Right atrium auricular region (tissue), 2 donors: ENCODE data around the gene PODXL. TPM values are rescaled to one million over a fixed set of nuclear protein-coding genes. Genes with fewer than 3 reads are reported as not detected.
A peak's percentile ranks its signal among the peaks of the same experiment; 100 is the strongest.

Source experiments
- DNase-seq: peaks from one replicate; pipeline ENCODE4 v3.0.0-alpha.2; 2019; ENCODE audit warnings: low spot score
- H3K27ac ChIP-seq, 2 donors: fragments of 200-600 bp; sonication (generic); 1 replicate in 1 of 2; 2 replicates in 1 of 2; pipeline ENCODE4 v1.5.1; 2016 to 2019
- H3K27me3 ChIP-seq, 2 donors: fragments of 200-600 bp; sonication (generic); one replicate each; pipeline versions ENCODE4 v1.5.1 to v1.6.0; 2017 to 2019
- H3K36me3 ChIP-seq: fragments of 200-600 bp; sonication (generic); one replicate; pipeline ENCODE4 v1.5.1; 2016
- H3K4me1 ChIP-seq, 2 donors: fragments of 200-600 bp; sonication (generic); one replicate each; pipeline versions ENCODE4 v1.5.1 to v1.6.0; 2017 to 2019
- H3K4me3 ChIP-seq, 2 donors: fragments of 200-600 bp; sonication (generic); 1 replicate in 1 of 2; 2 replicates in 1 of 2; pipeline ENCODE4 v1.5.1; 2017 to 2019; ENCODE audit warnings: mild to moderate bottlenecking in 1 of 2, moderate library complexity in 1 of 2
- H3K9me3 ChIP-seq, 2 donors: fragments of 200-600 bp; sonication (generic); one replicate each; pipeline ENCODE4 v1.5.1; 2019
- CTCF ChIP-seq, 2 donors: fragments of 200-600 bp; sonication (generic); IDR thresholded peaks; one replicate each; pipeline ENCODE4 v1.5.1; 2019; ENCODE audit warnings: antibody characterized with exemption in 2 of 2
- total RNA-seq, 2 donors: library from RNA; depleted of rRNA; stranded (reverse); fragments of >200 nt; gene quantifications; one replicate each; pipeline ENCODE4 v1.1.0, GENCODE V29; 2016

PODXL gene
- total RNA-seq, 2 donors from 2014 or later: 47.6 to 144 TPM

GRCh38 chr7:131537571-131537978 is 18.9 kb downstream of the PODXL start:
- peaks cover 0 to 95% of the 10 kb centered on the region in 2 donors for H3K4me1 ChIP-seq
- no peak for DNase-seq
- no peaks in the 10 kb centered on the region for H3K36me3 ChIP-seq
- H3K4me3 ChIP-seq: no peak overlapping the region
- TF ChIP-seq CTCF (IDR thresholded peaks at IDR 0.05): no peak
- no peaks in the 10 kb centered on the region for H3K9me3 ChIP-seq
- no peaks in the 10 kb centered on the region for H3K27me3 ChIP-seq
- H3K27ac ChIP-seq: peak overlapping the region; percentile 83 to 86

- peaks cover 0 to 90% of the 10 kb centered on the region in 2 donors for H3K4me1 ChIP-seq
- TF ChIP-seq CTCF (IDR thresholded peaks at IDR 0.05): no peak
- DNase-seq: no peak
- H3K36me3 ChIP-seq: no peaks in the 10 kb centered on the region
- no peak overlapping the region for H3K4me3 ChIP-seq
- no peaks in the 10 kb centered on the region for H3K9me3 ChIP-seq
- peak overlapping the region; percentile 62 to 86 for H3K27ac ChIP-seq
- no peaks in the 10 kb centered on the region for H3K27me3 ChIP-seq
Measured at GRCh38 chr7:131536361-131536849, 20.0 kb downstream of the PODXL start.

GRCh38 chr7:131533566-131534561 is 22.6 kb downstream of the PODXL start:
- Histone ChIP-seq H3K27me3 (no peaks in the 10 kb centered on the region), H3K9me3 (no peaks in the 10 kb centered on the region), H3K27ac (peak overlapping the region; percentile 67 to 86), H3K36me3 (no peaks in the 10 kb centered on the region), H3K4me3 (no peak overlapping the region), H3K4me1 (peaks cover 0 to 74% of the 10 kb centered on the region in 2 donors)
- no peak for DNase-seq
- no peak for TF ChIP-seq CTCF (IDR thresholded peaks at IDR 0.05)

GRCh38 chr7:131533151-131533559 is 23.3 kb downstream of the PODXL start:
- Histone ChIP-seq H3K9me3 (no peaks in the 10 kb centered on the region), H3K4me1 (peaks cover 0 to 71% of the 10 kb centered on the region in 2 donors), H3K4me3 (no peak overlapping the region)

GRCh38 chr7:131532570-131533091 is 23.8 kb downstream of the PODXL start:
- Histone ChIP-seq H3K4me3 (no peak overlapping the region), H3K4me1 (peaks cover 0 to 65% of the 10 kb centered on the region in 2 donors), H3K27ac (peak overlapping the region; percentile 67 to 68), H3K9me3 (no peaks in the 10 kb centered on the region), H3K27me3 (no peaks in the 10 kb centered on the region), H3K36me3 (no peaks in the 10 kb centered on the region)
- no peak for DNase-seq
- TF ChIP-seq CTCF (IDR thresholded peaks at IDR 0.05): no peak

More at GRCh38 chr7:131533151-131533559, 23.3 kb downstream of the PODXL start:
- no peak for TF ChIP-seq CTCF (IDR thresholded peaks at IDR 0.05)
- Histone ChIP-seq H3K36me3 (no peaks in the 10 kb centered on the region), H3K27me3 (no peaks in the 10 kb centered on the region), H3K27ac (peak overlapping the region; percentile 67 to 68)
- DNase-seq: no peak
